ENCODE results near the gene TMIGD1.

DNA sequence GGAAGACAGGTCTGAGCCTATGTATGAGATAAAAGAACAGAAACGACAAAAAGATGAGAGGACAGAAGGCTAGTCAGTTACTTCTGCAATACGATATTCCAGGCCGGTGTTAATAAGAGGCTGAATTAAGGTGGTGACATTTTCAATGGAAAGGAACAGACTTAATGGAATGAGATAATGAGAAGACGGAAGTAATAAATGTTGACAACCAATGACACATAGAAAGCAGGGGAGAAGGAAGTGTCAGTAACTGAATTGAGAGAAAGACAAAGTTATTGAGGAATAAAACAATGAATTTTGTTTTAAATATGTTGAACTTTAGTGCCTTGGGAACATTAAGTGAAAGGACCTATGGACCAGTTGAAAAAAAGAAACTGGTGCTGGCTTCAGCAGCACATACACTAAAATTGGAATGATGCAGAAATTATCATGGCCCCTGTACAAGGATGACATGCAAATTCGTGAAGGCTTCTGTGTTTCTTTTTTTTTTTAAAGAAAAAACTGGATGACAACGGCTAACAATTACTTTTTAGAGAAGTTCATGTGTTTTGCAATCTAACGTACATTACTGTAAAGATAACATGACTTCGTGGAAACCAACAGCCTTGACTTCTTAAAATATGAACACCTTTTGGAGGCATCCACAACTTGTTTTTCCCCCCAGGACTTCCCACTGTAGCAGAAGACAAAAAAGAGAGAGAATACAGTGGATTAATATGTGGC, 26.4 kb upstream of the TMIGD1 start:
- TF ChIP-seq, protein P1, sequence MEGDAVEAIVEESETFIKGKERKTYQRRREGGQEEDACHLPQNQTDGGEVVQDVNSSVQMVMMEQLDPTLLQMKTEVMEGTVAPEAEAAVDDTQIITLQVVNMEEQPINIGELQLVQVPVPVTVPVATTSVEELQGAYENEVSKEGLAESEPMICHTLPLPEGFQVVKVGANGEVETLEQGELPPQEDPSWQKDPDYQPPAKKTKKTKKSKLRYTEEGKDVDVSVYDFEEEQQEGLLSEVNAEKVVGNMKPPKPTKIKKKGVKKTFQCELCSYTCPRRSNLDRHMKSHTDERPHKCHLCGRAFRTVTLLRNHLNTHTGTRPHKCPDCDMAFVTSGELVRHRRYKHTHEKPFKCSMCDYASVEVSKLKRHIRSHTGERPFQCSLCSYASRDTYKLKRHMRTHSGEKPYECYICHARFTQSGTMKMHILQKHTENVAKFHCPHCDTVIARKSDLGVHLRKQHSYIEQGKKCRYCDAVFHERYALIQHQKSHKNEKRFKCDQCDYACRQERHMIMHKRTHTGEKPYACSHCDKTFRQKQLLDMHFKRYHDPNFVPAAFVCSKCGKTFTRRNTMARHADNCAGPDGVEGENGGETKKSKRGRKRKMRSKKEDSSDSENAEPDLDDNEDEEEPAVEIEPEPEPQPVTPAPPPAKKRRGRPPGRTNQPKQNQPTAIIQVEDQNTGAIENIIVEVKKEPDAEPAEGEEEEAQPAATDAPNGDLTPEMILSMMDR (IDR thresholded peaks at IDR 0.05), result no peak
- TF ChIP-seq POLR2A (IDR thresholded peaks at IDR 0.05), result no peak
